H54 (cell line): ENCODE measurements around the gene KCNK7.

Experiments
- DNase-seq: peaks from one replicate; pipeline ENCODE4 v3.0.0; 2011; ENCODE audit warnings: low spot score, mixed read lengths; ENCODE audit not compliant: insufficient read length
- FAIRE-seq: peaks from 3 replicates; lab custom pipeline; 2011; peaks lifted over from hg19 to GRCh38; lab: Jason Lieb, UNC
- POLR2A ChIP-seq: IDR thresholded peaks from 2 replicates; pipeline ENCODE4 v1.6.1; 2011; ENCODE audit warnings: low read depth, mild to moderate bottlenecking, low read length

The KCNK7 gene

GRCh38 chr11:65611758-65612603 is 16.4 kb upstream of the KCNK7 start:
- TF ChIP-seq POLR2A = no peak
- DNase-seq (no peak), FAIRE-seq (no peak)

GRCh38 chr11:65611028-65611757 is 15.6 kb upstream of the KCNK7 start:
- DNase-seq (no peak), FAIRE-seq (no peak)
- no peak for TF ChIP-seq POLR2A

- FAIRE-seq (no peak), DNase-seq (no peak)
- TF ChIP-seq POLR2A = no peak
Observed at GRCh38 chr11:65610404-65610803, 14.8 kb upstream of the KCNK7 start.

- no peak for DNase-seq
- no peak for TF ChIP-seq POLR2A
- FAIRE-seq = no peak
Observed at GRCh38 chr11:65609665-65610064, 14.1 kb upstream of the KCNK7 start.

- FAIRE-seq = no peak
- DNase-seq = no peak
- no peak for TF ChIP-seq POLR2A
Observed at GRCh38 chr11:65609229-65609628, 13.6 kb upstream of the KCNK7 start.

- no peak for DNase-seq
- FAIRE-seq = no peak
- no peak for TF ChIP-seq POLR2A
Observed at GRCh38 chr11:65607614-65608426, 12.2 kb upstream of the KCNK7 start.

- no peak for FAIRE-seq
- TF ChIP-seq POLR2A = no peak
- no peak for DNase-seq
Observed at GRCh38 chr11:65606876-65607613, 11.4 kb upstream of the KCNK7 start.

- no peak for FAIRE-seq
- TF ChIP-seq POLR2A = no peak
- no peak for DNase-seq
Observed at GRCh38 chr11:65604258-65604657, 8.7 kb upstream of the KCNK7 start.

- DNase-seq = no peak
- no peak for TF ChIP-seq POLR2A
- FAIRE-seq = no peak
Observed at GRCh38 chr11:65599955-65600246, 4.3 kb upstream of the KCNK7 start.

- DNase-seq = no peak
- TF ChIP-seq POLR2A = no peak
- no peak for FAIRE-seq
Observed at GRCh38 chr11:65599216-65599954, 3.8 kb upstream of the KCNK7 start.

- FAIRE-seq = no peak
- no peak for DNase-seq
- no peak for TF ChIP-seq POLR2A
Observed at GRCh38 chr11:65598258-65598699, 2.7 kb upstream of the KCNK7 start.

GRCh38 chr11:65596520-65596919 is 920 bp upstream of the KCNK7 start:
- TF ChIP-seq POLR2A = no peak
- no peak for FAIRE-seq

GRCh38 chr11:65595131-65595530 is 469 bp downstream of the KCNK7 start:
- no peak for TF ChIP-seq POLR2A
- no peak for FAIRE-seq

More at GRCh38 chr11:65596520-65596919, 920 bp upstream of the KCNK7 start:
- DNase-seq = no peak

More at GRCh38 chr11:65595131-65595530, 469 bp downstream of the KCNK7 start:
- DNase-seq = no peak
